ENCODE data around the gene ZDHHC8.

The ZDHHC8 gene

DNA sequence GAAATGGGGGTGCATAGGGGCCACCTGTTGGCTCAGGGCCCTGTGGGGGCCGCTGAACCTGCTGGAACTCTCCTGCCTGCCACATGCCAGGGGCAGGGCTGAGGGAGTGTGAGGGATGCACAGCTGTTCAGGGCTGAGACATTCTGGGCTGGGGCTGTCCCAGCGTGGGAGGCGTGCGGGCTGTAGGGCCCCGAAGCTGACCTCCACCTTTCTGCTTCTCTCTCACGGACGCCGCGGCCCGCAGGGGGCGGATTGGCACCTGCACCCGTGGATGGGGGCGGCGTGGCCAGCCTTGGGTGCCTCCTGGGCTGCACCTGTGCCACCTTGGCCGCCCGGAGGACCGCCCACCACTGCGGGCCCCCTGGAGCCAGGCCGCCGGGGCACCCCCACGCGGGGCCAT, 15.2 kb downstream of the ZDHHC8 start:
- TF ChIP-seq, protein P1, sequence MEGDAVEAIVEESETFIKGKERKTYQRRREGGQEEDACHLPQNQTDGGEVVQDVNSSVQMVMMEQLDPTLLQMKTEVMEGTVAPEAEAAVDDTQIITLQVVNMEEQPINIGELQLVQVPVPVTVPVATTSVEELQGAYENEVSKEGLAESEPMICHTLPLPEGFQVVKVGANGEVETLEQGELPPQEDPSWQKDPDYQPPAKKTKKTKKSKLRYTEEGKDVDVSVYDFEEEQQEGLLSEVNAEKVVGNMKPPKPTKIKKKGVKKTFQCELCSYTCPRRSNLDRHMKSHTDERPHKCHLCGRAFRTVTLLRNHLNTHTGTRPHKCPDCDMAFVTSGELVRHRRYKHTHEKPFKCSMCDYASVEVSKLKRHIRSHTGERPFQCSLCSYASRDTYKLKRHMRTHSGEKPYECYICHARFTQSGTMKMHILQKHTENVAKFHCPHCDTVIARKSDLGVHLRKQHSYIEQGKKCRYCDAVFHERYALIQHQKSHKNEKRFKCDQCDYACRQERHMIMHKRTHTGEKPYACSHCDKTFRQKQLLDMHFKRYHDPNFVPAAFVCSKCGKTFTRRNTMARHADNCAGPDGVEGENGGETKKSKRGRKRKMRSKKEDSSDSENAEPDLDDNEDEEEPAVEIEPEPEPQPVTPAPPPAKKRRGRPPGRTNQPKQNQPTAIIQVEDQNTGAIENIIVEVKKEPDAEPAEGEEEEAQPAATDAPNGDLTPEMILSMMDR (IDR thresholded peaks at IDR 0.05; ENCODE audit: insufficient read depth, low read length, poor library complexity, severe bottlenecking) = no peak
- no peak for DNase-seq (ENCODE audit: extremely low read depth, insufficient read length)
- H3K36me3 ChIP-seq (ENCODE audit: control insufficient read depth, insufficient read depth, low read length) = no peaks in the 10 kb centered on the region
- H3K27me3 ChIP-seq (replicated peaks; ENCODE audit: control insufficient read depth, insufficient read depth, low read length) = no peaks in the 10 kb centered on the region
- no peak overlapping the region for H3K4me3 ChIP-seq (replicated peaks; ENCODE audit: low read depth, low read length)

DNA sequence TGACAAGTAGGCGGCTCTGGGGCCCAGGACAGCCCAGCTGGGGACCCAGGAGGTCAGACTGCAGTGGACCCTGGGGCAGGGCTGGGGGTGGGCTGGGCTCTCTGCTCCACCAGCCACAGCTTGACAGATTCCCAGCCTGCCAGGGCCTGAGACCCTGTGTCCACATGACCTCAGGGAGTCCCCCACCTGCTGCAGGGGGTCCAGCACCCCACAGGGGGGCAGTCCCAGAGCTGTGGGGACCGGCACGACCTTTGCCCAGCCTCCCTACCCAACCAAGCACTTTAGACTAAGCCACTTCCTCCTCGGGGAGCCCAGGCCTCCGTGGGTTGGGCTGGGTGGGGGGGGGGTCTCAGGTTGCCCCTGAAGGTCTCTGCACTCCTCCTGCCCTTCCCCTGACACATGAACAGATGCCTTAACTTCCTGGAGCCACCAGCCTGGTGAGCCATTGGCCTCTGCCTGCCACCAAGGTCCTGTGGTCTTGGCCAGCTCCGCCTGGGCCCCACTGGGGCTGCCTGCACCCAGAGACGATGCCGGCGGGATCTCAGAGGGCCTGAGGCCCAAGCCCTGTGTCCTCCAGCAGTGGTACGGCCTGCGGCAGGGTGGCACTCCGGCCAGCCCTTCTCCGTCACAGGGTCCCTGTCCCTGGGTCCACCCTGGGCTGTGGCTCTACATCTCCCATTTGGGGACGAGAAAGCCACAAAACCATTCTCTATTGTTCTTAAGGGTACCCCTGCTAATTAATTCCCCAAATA, 15.8 kb downstream of the ZDHHC8 start:
- no peaks in the 10 kb centered on the region for H3K27me3 ChIP-seq (replicated peaks; ENCODE audit: control insufficient read depth, insufficient read depth, low read length)
- no peak for DNase-seq (ENCODE audit: extremely low read depth, insufficient read length)
- no peaks in the 10 kb centered on the region for H3K36me3 ChIP-seq (ENCODE audit: control insufficient read depth, insufficient read depth, low read length)
- TF ChIP-seq, protein P1 (IDR thresholded peaks at IDR 0.05; ENCODE audit: insufficient read depth, low read length, poor library complexity, severe bottlenecking) = no peak
- no peak overlapping the region for H3K4me3 ChIP-seq (replicated peaks; ENCODE audit: low read depth, low read length)

DNA sequence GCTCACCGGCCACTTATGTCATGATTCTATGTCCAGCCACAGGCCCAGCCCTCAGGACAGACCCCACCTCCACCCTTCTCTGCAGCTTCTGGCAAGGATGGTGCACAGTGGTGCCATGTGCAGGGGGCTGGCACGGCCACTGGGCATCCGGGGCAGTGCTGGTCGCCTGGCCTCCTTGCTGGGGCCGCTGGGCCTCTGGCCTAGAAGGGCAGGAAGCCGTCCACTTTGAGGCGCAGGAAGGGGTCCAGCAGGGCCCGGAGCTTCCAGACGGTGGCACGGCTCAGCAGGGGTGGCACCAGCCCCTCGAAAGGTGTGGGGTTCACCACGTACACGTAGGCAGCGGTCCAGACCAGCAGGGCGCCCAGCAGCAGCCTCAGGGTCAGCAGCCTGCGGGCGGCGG, 16.8 kb downstream of the ZDHHC8 start:
- no peak for DNase-seq (ENCODE audit: extremely low read depth, insufficient read length)
- Histone ChIP-seq H3K27me3 (replicated peaks; ENCODE audit: control insufficient read depth, insufficient read depth, low read length) (no peaks in the 10 kb centered on the region), H3K4me3 (replicated peaks; ENCODE audit: low read depth, low read length) (no peak overlapping the region), H3K36me3 (ENCODE audit: control insufficient read depth, insufficient read depth, low read length) (no peaks in the 10 kb centered on the region)
- TF ChIP-seq, protein P1 (IDR thresholded peaks at IDR 0.05; ENCODE audit: insufficient read depth, low read length, poor library complexity, severe bottlenecking) = no peak

DNA sequence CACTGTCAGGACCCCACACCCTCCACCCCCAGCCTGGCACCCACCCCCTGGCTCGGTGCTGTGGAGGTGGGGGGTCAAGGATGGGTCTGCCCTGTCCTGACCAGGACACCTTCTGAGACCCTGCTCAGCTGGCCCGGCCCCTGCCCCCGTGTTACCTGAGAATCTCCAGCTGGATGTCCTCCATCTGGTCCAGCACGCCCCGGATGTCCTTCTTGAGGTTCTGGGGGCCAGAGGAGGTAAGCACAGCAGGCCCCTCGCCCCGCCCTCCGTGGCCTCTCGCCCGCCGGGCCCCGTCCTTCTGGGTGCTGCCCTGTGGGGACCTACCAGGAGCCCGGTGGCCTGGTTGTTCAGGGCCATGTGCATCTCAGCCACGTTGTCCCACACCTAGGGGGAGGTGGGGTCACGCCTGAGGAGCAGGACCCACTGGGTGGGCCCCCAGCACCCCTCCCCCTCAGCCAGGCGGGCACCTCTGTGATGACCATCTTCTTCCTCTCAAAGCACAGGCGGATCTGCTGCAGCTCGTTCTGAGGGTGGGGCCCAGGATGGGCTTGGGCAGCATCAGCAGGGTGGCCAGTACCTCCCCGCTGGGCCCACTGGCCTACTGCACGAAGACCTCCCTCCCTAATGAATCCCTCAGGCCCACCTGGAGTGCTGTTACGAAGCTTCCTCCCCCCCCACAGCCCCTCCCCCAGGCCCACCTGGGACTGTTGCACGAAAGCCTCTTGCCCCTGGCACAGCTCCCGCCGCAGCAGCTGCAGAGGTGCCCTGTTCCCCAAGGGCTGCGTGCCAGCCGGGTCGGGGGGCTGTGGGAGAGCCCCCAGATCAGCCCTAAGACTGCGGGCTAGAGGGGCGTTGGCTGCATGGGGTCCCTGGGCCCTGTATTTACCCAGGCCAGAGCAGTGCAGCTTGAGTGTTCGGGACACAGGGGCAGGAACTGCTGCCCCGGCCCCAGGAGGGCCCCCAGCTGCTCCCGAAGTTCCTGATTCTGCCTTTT, 17.9 kb downstream of the ZDHHC8 start:
- Histone ChIP-seq H3K36me3 (ENCODE audit: control insufficient read depth, insufficient read depth, low read length) (no peaks in the 10 kb centered on the region), H3K4me3 (replicated peaks; ENCODE audit: low read depth, low read length) (no peak overlapping the region), H3K27me3 (replicated peaks; ENCODE audit: control insufficient read depth, insufficient read depth, low read length) (no peaks in the 10 kb centered on the region)
- TF ChIP-seq, protein P1 (IDR thresholded peaks at IDR 0.05; ENCODE audit: insufficient read depth, low read length, poor library complexity, severe bottlenecking) = no peak
- no peak for DNase-seq (ENCODE audit: extremely low read depth, insufficient read length)

DNA sequence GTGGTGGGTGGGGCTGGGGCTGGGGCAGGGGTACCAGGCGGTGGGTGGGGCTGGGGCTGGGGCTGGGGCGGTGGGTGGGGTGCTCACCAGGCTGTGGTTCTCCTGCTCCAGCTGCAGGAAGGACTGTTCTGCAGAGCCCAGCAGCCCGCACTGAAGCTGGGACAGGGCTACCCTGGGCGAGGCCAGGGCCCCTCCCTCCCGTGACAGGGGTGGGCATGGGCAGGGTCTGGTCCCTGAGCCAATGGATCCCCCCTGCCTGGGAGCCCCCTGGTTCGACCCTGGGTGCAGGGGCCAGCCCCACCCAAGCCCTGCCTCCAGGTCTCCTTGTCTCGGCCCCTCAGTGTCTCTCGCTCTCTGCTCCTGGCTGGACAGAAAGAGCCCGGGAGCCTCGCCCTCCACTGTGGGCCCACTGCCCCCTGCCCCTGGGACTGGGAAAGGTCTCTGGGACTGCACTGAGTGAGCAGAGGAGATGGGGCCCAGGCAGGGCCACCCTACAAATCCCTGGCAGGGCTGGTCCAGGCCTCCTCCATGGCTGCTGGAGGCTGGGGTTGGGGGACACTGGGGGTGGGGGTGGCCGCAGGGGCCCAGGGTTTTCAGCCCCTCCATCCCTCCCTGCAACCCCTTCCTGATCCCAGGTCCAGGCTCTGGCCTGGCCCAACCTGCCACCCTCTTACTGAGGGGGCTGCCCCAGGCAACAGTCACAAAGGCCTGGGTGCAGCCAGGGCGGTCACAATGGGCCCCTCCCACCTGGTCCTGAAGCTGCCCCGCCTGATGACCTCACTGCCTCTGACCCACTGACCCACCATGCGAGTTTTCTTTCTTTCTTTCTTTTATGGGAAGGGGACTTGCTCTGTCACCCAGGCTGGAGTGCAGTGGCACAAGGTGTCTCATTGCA, 19.0 kb downstream of the ZDHHC8 start, which contains the start of gene CCDC188:
Gene CCDC188 (minus strand): TSS at position 675 of the 895 bp plus-strand sequence. CDS start 69 bp downstream, at position 606.
- DNase-seq (ENCODE audit: extremely low read depth, insufficient read length) = no peak
- H3K27me3 ChIP-seq (replicated peaks; ENCODE audit: control insufficient read depth, insufficient read depth, low read length) = no peaks in the 10 kb centered on the region
- no peak within 1 kb of the TSS for H3K4me3 ChIP-seq (replicated peaks; ENCODE audit: low read depth, low read length)
- H3K36me3 ChIP-seq (ENCODE audit: control insufficient read depth, insufficient read depth, low read length) = no peaks in the 10 kb centered on the region
- TF ChIP-seq, protein P1 (IDR thresholded peaks at IDR 0.05; ENCODE audit: insufficient read depth, low read length, poor library complexity, severe bottlenecking) = no peak
